Lung (tissue), 12 donors: ENCODE data around the gene CACFD1. TPM values are rescaled to one million over a fixed set of nuclear protein-coding genes. Genes with fewer than 3 reads are reported as not detected.

Experiments used
- ATAC-seq: fragments of 200-7000 bp; cut with Tn5 transposase; one replicate; pipeline ENCODE4 v1.9.1; 2020; ENCODE audit warnings: moderate number of reproducible peaks; ENCODE audit not compliant: insufficient read depth, low FRiP score
- DNase-seq, 3 donors: peaks; one replicate each; pipeline ENCODE4 v3.0.0-alpha.2; 2013 to 2017
- H3K27ac ChIP-seq, 2 donors: one replicate each; pipeline ENCODE4 v1.5.1; 2013; ENCODE audit warnings: mild to moderate bottlenecking in 2 of 2, moderate library complexity in 2 of 2, control low read depth in 1 of 2, inconsistent platforms in 1 of 2, low read depth in 1 of 2, low read length in 1 of 2
- H3K27me3 ChIP-seq, 3 donors: one replicate each; pipeline ENCODE4 v1.5.1; 2013; ENCODE audit warnings: low read length in 2 of 3; ENCODE audit not compliant: control insufficient read depth in 3 of 3, insufficient read depth in 3 of 3
- H3K36me3 ChIP-seq, 4 donors: one replicate each; pipeline ENCODE4 v1.5.1; 2013; ENCODE audit warnings: low read length in 4 of 4, mild to moderate bottlenecking in 1 of 4, moderate library complexity in 1 of 4; ENCODE audit not compliant: control insufficient read depth in 4 of 4, insufficient read depth in 4 of 4
- H3K4me1 ChIP-seq, 5 donors: one replicate each; pipeline ENCODE4 v1.5.1; 2013; ENCODE audit warnings: low read length in 5 of 5, mild to moderate bottlenecking in 2 of 5, moderate library complexity in 1 of 5; ENCODE audit not compliant: control insufficient read depth in 5 of 5, insufficient read depth in 5 of 5
- H3K4me3 ChIP-seq: one replicate; pipeline ENCODE4 v1.5.1; 2013; ENCODE audit warnings: mild to moderate bottlenecking, control low read depth, moderate library complexity
- H3K9ac ChIP-seq, 2 donors: one replicate each; pipeline ENCODE4 v1.5.1; 2013; ENCODE audit warnings: low read length in 2 of 2, control low read depth in 1 of 2; ENCODE audit not compliant: insufficient read depth in 1 of 2
- H3K9me3 ChIP-seq, 4 donors: one replicate each; pipeline ENCODE4 v1.5.1; 2013; ENCODE audit warnings: low read length in 3 of 4, mild to moderate bottlenecking in 1 of 4, moderate library complexity in 1 of 4; ENCODE audit not compliant: control insufficient read depth in 4 of 4, insufficient read depth in 3 of 4
- WGBS, 2 donors: extraction: QIAGEN DNeasy Blood & Tissue Kit; methylation state at CpG; one replicate each; pipeline ENCODE4 v1.1.7; 2013; 5-methylcytosine and 5-hydroxymethylcytosine counted together
- polyA plus RNA-seq, 2 donors: library from polyadenylated mRNA; stranded (reverse); fragments of 200-250 nt; gene quantifications; one replicate each; pipeline ENCODE4 v1.2.1, GENCODE V29; 2013
- total RNA-seq, 2 donors: library from RNA; depleted of rRNA in 1 of 2; stranded (reverse); fragments of >200 nt in 1 of 2; gene quantifications; one replicate each; pipeline ENCODE4 v1.2.1, GENCODE V29; 2014 to 2021
- TF ChIP-seq, protein P1 (sequence below): IDR thresholded peaks from 2 replicates; pipeline ENCODE4 v1.5.1; 2012; ENCODE audit warnings: mild to moderate bottlenecking; ENCODE audit errors: control extremely low read depth, extremely low read depth
- donor health status: control.
- donor health status: control.
- donor health status: Bipolar disorder and iron deficiency.
- donor health status: healthy.
- donor health status: DM: yes; HTN: yes; CAD: no.

Gene CACFD1
- total and polyA plus RNA-seq, 4 donors = 18.7 to 46.1 (median 32.1) TPM

DNA sequence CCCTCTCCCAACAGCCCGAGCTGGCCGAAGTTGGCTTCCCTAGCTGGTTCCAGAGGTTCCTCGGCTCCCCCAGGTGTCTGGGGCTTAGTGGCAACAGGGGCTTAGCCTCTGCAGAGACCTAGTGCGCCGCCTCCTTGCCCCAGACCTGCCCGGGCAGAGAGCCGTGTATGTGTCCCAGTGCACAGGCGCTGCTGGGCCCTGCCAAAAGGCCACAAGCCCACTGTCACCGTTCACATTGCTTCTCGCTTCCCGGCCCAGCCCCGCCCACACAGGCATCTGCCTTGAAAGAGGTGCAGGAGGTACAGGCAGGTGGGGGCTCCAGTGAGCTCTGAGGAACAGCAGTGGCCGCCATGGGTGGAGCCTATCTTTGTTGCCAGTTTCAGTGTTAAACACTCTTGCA lies 2.5 kb upstream of the CACFD1 start:
- no peak overlapping the region for H3K9ac ChIP-seq
- peaks cover 0 to 26% (median 8%) of the 10 kb centered on the region in 5 donors for H3K4me1 ChIP-seq
- H3K27ac ChIP-seq = no peak overlapping the region
- no peak for DNase-seq
- no peaks in the 10 kb centered on the region for H3K27me3 ChIP-seq
- TF ChIP-seq, protein P1, sequence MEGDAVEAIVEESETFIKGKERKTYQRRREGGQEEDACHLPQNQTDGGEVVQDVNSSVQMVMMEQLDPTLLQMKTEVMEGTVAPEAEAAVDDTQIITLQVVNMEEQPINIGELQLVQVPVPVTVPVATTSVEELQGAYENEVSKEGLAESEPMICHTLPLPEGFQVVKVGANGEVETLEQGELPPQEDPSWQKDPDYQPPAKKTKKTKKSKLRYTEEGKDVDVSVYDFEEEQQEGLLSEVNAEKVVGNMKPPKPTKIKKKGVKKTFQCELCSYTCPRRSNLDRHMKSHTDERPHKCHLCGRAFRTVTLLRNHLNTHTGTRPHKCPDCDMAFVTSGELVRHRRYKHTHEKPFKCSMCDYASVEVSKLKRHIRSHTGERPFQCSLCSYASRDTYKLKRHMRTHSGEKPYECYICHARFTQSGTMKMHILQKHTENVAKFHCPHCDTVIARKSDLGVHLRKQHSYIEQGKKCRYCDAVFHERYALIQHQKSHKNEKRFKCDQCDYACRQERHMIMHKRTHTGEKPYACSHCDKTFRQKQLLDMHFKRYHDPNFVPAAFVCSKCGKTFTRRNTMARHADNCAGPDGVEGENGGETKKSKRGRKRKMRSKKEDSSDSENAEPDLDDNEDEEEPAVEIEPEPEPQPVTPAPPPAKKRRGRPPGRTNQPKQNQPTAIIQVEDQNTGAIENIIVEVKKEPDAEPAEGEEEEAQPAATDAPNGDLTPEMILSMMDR = no peak
- no peaks in the 10 kb centered on the region for H3K9me3 ChIP-seq
- no peak for ATAC-seq
- no peaks in the 10 kb centered on the region for H3K36me3 ChIP-seq
- WGBS, 2 donors = 92 to 94% methylated on average over 13 of the region's 13 CpGs
- H3K4me3 ChIP-seq = no peak overlapping the region

DNA sequence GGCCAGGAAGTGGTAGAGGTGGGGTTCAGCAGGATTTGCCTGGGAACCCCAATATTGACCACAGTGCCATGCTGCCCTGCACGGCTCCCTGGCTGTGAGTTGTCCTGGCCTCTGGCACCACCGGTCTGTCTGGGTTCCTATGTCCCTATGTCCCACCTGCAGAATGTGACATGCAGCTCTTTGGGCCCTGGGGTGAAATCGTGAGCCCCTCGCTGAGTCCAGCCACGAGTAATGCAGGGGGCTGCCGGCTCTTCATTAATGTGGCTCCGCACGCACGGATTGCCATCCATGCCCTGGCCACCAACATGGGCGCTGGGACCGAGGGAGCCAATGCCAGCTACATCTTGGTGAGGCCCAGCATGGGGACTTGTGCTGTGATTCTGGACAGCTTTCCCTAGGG lies 2.0 kb upstream of the CACFD1 start:
- H3K4me1 ChIP-seq = peaks cover 0 to 26% (median 8%) of the 10 kb centered on the region in 5 donors
- TF ChIP-seq, protein P1 = no peak
- no peak overlapping the region for H3K9ac ChIP-seq
- no peak overlapping the region for H3K4me3 ChIP-seq
- no peaks in the 10 kb centered on the region for H3K27me3 ChIP-seq
- ATAC-seq = no peak
- DNase-seq = no peak
- H3K27ac ChIP-seq = no peak overlapping the region
- H3K36me3 ChIP-seq = no peaks in the 10 kb centered on the region
- no peaks in the 10 kb centered on the region for H3K9me3 ChIP-seq
- WGBS, 2 donors = 95 to 98% methylated on average over 11 of the region's 11 CpGs

DNA sequence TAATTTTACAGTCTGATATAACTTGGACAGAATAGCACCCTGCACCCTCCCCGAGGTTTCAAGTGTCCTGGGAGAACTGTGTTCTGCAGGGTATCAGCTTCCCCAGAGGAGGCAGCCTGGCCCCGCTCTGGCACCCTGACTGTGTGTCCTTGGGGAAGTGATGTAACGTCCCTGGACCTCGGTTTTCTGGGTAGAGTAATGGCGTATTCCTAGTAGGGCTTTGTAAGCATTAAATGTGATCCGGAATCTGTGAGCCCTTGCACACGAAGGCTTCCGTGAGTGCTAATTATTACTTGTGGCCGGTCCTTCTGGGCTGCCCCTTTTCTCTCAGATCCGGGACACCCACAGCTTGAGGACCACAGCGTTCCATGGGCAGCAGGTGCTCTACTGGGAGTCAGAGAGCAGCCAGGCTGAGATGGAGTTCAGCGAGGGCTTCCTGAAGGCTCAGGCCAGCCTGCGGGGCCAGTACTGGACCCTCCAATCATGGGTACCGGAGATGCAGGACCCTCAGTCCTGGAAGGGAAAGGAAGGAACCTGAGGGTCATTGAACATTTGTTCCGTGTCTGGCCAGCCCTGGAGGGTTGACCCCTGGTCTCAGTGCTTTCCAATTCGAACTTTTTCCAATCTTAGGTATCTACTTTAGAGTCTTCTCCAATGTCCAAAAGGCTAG lies 1.0 kb upstream of the CACFD1 start:
- ATAC-seq = no peak
- WGBS, 2 donors = 70% methylated on average over 16 of the region's 16 CpGs
- Histone ChIP-seq H3K9ac (no peak overlapping the region), H3K27ac (no peak overlapping the region), H3K9me3 (no peaks in the 10 kb centered on the region), H3K36me3 (peaks cover 0 to 2% (median 0%) of the 10 kb centered on the region in 4 donors), H3K4me1 (peaks cover 0 to 22% (median 8%) of the 10 kb centered on the region in 5 donors), H3K4me3 (no peak overlapping the region), H3K27me3 (no peaks in the 10 kb centered on the region)
- DNase-seq = no peak
- TF ChIP-seq, protein P1 = no peak
